GM18508 (cell line): Measurements from ENCODE around the gene MPP7.

Experiments
- ATAC-seq: cut with Tn5 transposase; IDR thresholded peaks from one replicate; pipeline ENCODE4 v1.9.1; 2021; ENCODE audit warnings: moderate number of reproducible peaks; ENCODE audit not compliant: insufficient read depth, unreplicated experiment

The MPP7 gene

DNA sequence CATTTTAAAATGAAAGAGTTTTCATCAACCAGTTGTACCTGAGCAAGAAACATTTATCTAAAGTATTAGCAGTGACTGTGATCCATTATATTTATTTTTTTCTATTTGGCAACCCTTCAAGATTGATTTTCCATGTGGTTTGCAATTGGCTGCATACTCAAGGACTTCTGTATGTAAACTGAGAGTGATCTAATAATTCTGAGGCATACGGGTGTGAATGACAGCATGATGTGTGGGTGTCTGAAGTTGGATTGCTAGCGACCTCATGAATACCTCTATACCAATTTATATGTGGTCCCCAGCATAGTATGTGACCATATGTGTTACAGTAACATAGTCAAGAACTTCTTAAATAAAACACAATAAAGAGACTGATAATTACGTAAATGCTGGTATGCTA, 8.2 kb upstream of the MPP7 start:
- no peak for ATAC-seq

DNA sequence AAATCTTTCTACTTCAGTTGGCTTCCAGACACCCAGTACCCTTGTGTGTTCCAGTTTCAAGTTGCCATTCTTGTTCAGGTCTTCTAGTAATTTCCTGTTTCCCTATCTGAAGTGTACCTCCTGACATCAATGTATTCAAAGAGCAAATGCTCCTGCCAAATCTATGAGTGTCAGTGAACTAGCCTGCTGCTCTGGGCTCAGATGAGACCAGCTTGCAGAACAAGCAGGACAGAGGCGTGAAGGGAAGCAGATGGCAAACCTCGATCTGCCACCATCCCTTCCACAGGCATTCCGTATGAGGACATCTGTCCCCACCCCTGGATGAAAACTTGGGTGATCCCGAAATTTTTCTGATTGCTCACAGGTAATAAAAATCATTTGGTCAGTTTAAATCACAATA, 4.4 kb upstream of the MPP7 start:
- ATAC-seq, result no peak

GRCh38 chr10:28305553-28305952, 2.7 kb upstream of the MPP7 start:
- no peak for ATAC-seq

- no peak for ATAC-seq
Measured at GRCh38 chr10:28304032-28304571, 1.2 kb upstream of the MPP7 start.

DNA sequence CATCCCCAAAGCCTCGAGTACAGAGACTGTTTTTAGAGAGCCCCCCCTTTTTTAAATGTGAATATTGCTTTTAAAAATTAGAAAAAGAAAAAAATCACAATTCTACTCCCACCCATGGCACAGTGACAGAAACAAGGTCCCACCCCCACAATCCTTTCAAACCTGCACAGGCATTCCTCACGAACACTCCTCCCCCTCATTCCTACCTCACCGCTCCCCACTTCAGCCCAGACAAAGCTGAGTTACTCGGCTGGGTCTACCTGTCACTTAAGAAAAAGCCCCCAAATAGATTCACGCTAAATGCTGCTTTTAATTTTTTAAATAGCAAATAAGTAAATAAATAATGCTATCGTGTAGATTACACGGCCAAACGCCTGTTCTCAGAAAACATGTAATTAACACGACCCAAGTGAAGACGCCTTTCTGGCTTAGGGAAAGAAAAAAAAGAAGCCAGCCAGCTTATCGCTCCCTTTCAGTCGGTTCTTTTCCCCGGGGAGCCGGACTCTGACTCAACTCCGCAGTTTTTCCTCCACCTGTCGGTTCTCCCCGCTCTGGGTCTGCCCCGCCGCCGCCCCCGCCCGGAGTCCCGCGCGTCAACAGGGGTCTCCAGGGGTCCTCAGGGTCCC, 739 bp downstream of the MPP7 start:
- no peak for ATAC-seq

- no peak for ATAC-seq
Measured at GRCh38 chr10:28300027-28300426, 2.8 kb downstream of the MPP7 start.

- ATAC-seq, result no peak
Measured at GRCh38 chr10:28298951-28299350, 3.9 kb downstream of the MPP7 start.

DNA sequence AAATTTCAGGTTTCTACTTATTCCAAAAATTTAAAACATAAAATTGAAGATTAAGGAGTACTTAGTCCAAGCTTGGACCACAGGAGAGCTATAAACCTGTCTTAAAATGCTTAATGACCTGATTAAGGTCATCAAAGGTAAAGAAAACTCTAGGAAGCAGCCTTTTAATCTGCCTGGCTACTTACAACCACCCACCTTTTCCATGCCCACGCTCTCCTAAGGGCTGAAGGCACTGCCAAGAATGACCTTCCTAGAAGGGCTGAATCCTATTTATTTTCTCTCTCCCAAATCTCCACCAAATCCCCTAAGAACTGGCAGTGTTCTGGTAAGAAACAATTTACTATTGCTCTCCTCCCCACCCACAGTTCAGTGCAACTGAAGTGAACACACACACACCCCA, 6.8 kb downstream of the MPP7 start:
- no peak for ATAC-seq

DNA sequence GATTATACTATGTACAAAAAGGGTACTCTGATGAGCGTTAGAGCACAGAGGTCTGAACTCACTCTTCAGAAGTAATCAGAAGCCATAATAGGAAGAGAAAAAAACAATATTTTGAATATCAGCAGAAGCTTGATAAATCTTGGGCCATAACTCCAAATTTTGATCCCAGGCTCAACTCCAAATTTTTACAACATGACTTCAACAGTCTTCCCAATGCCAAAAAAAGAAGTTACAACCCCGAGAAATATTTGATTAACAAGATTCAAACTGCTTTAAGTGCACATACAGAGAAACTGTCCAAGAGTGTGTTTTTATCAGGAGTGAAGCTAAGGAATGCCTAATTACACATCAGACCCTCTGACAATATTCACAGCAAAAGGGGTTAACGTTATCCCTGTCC, 7.5 kb downstream of the MPP7 start:
- ATAC-seq, result no peak

DNA sequence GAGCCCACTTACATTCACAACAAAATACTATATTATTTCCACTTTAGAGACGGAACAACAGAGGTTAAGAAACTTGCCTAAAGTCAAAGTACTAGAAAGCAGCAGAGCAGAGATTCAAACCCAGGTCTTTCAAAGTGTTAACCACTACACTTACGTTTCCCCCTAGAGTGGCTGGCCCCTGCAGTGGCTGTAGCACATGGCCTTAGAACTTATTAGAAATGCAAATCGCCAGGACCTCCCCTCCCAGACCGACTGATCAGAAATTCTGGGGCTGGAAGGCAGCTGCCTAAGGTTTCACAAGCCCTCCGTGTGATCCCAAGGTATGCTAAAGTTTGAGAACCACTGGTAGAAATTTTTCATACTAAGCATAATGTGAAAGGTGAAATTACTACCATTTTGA, 8.1 kb downstream of the MPP7 start:
- ATAC-seq, result no peak

- no peak for ATAC-seq
Measured at GRCh38 chr10:28294169-28294532, 8.7 kb downstream of the MPP7 start.

DNA sequence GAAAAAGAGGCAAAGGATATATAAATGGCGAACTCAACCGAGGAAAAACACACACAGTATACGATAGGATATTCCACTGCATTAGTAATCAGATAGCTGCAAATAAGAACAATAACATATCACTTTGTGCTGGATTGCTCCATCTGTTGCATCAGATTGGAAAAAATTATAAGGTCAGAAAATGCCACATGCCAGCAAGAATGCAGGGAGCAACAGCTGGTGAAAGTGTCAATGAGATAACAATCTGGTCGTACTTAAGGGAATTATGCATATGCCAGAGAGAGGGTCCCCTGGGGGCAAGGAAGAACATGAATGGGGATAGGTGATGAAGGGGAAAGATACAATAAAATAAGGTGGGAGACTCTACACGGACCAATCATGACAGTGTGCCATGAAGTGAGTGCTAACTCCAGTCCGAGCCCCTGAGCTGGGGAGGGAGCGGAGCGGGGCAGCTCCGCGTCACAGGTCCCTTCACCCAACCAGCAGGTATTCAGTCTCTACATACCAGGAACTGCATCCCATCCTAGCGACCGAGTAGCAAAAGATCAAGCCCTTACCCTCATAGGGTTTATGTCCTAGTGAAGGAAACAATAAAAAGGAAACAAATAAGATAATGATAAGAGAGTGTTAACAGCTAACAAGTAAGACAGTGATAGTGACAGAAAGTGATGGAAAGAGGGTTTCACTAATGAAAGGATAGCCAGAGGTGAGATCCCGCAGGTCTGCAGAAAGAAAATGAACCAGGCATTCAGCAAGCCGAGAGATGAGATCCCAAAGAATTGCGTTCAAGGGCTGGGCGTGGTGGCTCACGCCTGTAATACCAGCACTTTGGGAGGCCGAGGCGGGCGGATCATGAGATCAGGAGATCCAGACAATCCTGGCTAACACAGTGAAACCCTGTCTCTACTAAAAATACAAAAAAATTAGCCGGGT, 9.4 kb downstream of the MPP7 start:
- ATAC-seq, result no peak

DNA sequence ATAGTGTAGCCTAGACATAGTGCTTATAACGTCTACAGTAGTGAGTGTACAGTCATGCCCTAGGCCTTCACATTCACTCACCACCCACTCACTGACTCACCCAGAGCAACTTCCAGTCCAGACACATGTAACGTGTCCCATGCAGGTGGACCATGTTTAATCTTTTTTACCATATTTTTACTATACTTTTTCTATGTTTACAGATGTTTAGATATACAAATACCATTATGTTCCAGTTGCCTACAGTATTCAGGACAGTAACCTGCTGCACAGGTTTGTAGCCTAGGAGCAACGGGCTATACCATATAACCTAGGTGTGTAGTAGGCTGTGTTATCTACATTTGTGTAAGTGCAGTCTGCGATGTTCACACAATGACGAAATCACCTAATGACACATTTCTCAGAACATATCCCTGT, 11.0 kb downstream of the MPP7 start:
- no peak for ATAC-seq

DNA sequence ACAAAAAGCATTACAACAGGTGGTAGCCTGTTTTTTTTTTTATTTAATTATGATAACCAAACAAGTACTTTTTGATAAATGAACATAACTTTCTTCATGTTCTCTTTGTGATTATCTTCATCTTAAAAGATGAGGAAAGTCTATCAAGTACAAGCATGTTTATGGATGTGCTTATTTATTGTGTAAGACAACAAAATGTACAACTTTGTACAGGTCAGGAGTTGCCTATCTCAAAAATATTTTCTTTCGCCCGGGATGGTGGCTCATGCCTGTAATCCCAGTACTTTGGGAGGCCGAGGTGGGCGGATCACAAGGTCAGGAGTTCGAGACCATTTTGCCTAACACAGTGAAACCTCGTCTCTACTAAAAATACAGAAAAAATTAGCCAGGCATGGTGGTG, 17.0 kb downstream of the MPP7 start:
- ATAC-seq, result no peak

GRCh38 chr10:28284126-28284525, 18.7 kb downstream of the MPP7 start:
- no peak for ATAC-seq

- ATAC-seq, result no peak
Measured at GRCh38 chr10:28283251-28283650, 19.6 kb downstream of the MPP7 start.

DNA sequence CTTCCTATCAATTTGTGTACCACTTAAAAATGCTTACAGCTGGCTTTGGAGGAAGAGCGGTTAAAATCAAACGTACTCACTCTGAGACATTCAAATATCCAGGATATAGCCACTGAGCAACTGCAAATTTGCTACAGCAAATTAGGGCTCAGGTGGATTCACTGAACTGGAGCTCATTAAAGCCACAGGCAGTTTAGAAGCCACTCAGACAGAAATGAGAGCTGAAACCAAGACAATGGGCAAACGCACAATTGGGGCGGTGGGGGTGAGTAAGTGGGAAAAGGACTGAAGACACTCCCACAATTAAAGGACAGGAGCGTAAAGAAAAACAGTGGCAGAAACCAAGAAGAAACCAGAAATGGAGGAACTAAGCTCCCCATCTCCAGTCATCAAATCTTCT, 20.5 kb downstream of the MPP7 start:
- ATAC-seq, result no peak

DNA sequence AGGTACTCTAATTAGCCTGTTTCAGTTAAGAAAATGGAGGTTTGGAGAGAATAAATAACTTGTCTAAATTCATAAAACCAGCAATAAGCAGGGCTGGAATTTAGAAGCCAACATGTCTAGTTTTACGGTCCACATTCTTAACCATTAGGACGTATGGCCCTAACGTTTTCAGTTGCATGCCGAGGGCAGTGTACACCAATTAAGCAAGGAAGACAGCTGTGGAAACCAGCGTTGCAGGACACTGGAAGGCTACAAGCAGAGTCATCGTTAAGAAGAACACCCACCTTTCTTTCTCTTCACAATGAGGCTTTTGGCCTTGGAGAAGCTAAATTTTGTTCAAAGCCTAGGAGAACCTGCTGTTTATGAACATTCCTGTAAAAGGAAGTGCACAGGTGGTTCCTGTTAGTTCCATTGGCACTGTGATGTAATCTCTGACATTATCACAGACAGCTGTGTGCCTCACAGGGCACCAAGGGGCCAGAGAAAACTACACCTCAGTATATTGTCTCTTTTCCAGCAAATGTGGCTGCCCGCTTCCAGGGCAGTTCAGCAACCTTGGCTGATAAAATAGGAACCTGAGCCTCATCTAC, 21.0 kb downstream of the MPP7 start:
- ATAC-seq, result no peak

GRCh38 chr10:28280652-28281051, 22.2 kb downstream of the MPP7 start:
- ATAC-seq, result no peak

DNA sequence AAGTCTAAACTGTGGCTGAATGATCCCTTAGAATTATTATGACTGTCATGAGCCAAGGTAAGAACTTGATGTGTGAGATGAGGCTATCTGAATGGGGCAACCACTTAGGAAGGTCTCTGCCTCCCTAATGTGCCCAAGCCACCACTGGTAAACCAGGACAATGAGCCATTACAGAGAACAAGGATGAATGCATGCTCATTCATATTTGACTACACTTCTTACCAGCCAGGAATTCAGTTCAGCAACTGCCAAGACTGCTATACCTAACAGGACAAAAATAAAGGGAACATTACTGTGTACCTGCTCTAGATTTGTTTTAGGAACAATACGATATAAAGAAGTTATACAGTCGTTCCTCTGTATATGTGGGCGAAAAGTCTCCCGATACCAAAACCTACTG, 23.0 kb downstream of the MPP7 start:
- ATAC-seq, result no peak

- ATAC-seq, result no peak
Measured at GRCh38 chr10:28278842-28279241, 24.0 kb downstream of the MPP7 start.
